Panc1 (cell line): ENCODE results near the gene SELL. TPM values are rescaled to one million over a fixed set of nuclear protein-coding genes. Genes with fewer than 3 reads are reported as not detected.

Experiments
- ATAC-seq: fragments of 200-7000 bp; cut with Tn5 transposase; 2 replicates; pipeline ENCODE4 v1.9.1; 2020; ENCODE audit warnings: mild to moderate bottlenecking, moderate library complexity
- BruUV-seq: library from RNA; stranded (reverse); fragments of 400-500 nt; replicated peaks from 2 replicates; lab custom pipeline; 2021; lab: Mats Ljungman, UMichigan
- CTCF ChIA-PET: fragments of 300-600 bp; sonication (Branson Sonifier 250); formaldehyde crosslinking; loops from one replicate; lab custom pipeline; 2022; ENCODE audit warnings: antibody characterized with exemption; lab: Charles Lee
- POLR2A ChIA-PET: fragments of 300-600 bp; sonication (Branson Sonifier 250); formaldehyde crosslinking; loops from one replicate; lab custom pipeline; 2022; ENCODE audit warnings: antibody characterized with exemption; lab: Charles Lee
- DNase-seq: peaks from one replicate; pipeline ENCODE4 v3.0.0-alpha.2; 2010; ENCODE audit warnings: low read depth, low spot score
- H3K27ac ChIP-seq: 2 replicates; pipeline ENCODE4 v1.5.1; 2011; ENCODE audit warnings: mild to moderate bottlenecking, low read length, inconsistent platforms
- H3K27me3 ChIP-seq: fragments of 200-500 bp; sonication (Bioruptor generic); 2 replicates; pipeline ENCODE4 v1.6.0; 2014; ENCODE audit warnings: low read length, inconsistent platforms; ENCODE audit not compliant: control insufficient read depth, insufficient read depth
- H3K36me3 ChIP-seq: fragments of 200-500 bp; sonication (Bioruptor generic); 2 replicates; pipeline ENCODE4 v1.5.1; 2014; ENCODE audit warnings: inconsistent platforms, mild to moderate bottlenecking, low read length, moderate library complexity; ENCODE audit not compliant: control insufficient read depth, insufficient read depth
- H3K4me1 ChIP-seq: 2 replicates; pipeline ENCODE4 v1.5.1; 2011; ENCODE audit warnings: inconsistent platforms, mild to moderate bottlenecking, low read length, moderate library complexity; ENCODE audit not compliant: control insufficient read depth, insufficient read depth
- H3K4me3 ChIP-seq, 2 experiments: 2 replicates each; pipeline ENCODE4 v1.5.1; 2011 to 2012; ENCODE audit warnings: low read depth in 2 of 2, low read length in 2 of 2, mild to moderate bottlenecking in 2 of 2, inconsistent platforms in 1 of 2, moderate library complexity in 1 of 2
- H3K9me3 ChIP-seq: fragments of 200-500 bp; sonication (Bioruptor generic); 2 replicates; pipeline ENCODE4 v1.5.1; 2014; ENCODE audit warnings: low read depth, mild to moderate bottlenecking, inconsistent platforms, low read length, moderate library complexity; ENCODE audit not compliant: control insufficient read depth, insufficient read depth
- POLR2AphosphoS5 ChIP-seq: IDR thresholded peaks from 2 replicates; pipeline ENCODE4 v1.6.1; 2012; ENCODE audit warnings: mild to moderate bottlenecking, low read depth, low read length, moderate library complexity
- SIN3A ChIP-seq: IDR thresholded peaks from 2 replicates; pipeline ENCODE4 v1.6.1; 2012; ENCODE audit warnings: low read depth, mild to moderate bottlenecking, low read length, moderate library complexity, borderline replicate concordance; ENCODE audit not compliant: insufficient read depth
- TCF7L2 ChIP-seq: IDR thresholded peaks from 2 replicates; pipeline ENCODE4 v1.6.1; 2011; ENCODE audit warnings: mild to moderate bottlenecking, low read depth, low read length, inconsistent platforms
- in situ Hi-C: cut with HindIII; loops from 2 replicates; pipeline ENCODE4 v1.10.0; 2016; ENCODE audit warnings: low sequenced_read_pairs, low pct_unique_long_range_greater_than_20kb
- intact Hi-C: fragments of 100-400 bp; cut with micrococcal nuclease; formaldehyde crosslinking; loops from one replicate; pipeline ENCODE4 v1.10.0; 2022; ENCODE audit not compliant: unreplicated experiment
- total RNA-seq: library from RNA; stranded (reverse); gene quantifications from one replicate; pipeline ENCODE4 v1.2.1, GENCODE V29; 2021; ENCODE audit not compliant: unreplicated experiment
- TF ChIP-seq, protein P1 (sequence below), 2 experiments: IDR thresholded peaks; 2 replicates each; pipeline ENCODE4 v1.6.1; 2011 to 2012; ENCODE audit warnings: low read depth in 2 of 2, control low read depth in 1 of 2, low read length in 1 of 2, mild to moderate bottlenecking in 1 of 2, moderate library complexity in 1 of 2; ENCODE audit not compliant: insufficient read depth in 1 of 2
- TF ChIP-seq, protein P2 (sequence below): fragments of 450-650 bp; IDR thresholded peaks from 2 replicates; pipeline ENCODE4 v1.5.1; 2017; ENCODE audit warnings: mild to moderate bottlenecking

The SELL gene
- total RNA-seq, 1 experiment from 2014 or later: 0.31 TPM

DNA sequence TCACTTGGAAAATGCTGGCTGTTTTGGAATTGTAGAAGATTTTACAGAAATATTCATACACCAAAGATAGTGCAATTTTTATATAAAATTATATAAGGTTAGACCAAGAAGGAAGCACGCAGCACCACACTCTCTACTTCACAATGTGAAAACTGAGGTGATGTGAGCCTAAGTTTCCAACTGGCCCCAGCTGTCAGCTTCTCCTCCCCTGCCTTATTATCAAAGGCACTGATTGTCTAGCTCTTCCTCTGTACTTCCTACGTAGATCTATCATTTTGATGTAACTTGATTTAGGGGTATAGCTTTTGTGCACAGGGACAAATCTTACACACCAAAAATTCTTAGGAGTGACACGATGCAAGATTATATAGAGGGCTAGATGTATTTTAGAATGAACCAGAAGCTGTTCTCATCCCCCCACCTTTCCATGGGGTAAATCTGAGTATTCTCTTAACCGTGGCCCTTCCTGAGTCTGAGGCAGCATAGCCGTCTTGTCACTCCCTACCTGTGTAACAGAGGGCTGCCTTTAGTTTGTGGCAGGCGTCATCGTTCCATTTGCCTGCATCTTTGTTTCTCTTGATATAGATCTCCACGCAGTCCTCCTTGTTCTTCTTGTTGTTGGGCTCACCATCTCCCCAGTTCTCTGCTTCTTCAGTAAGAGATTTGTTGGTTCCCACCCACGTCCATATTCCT lies 3.4 kb downstream of the SELL start:
- BruUV-seq: no TSS peak
- ChIA-PET POLR2A (no interaction called here), CTCF (no interaction called here)
- H3K27me3 ChIP-seq: peaks cover 11% of the 10 kb centered on the region
- intact Hi-C loops: no loop called here
- H3K36me3 ChIP-seq: no peaks in the 10 kb centered on the region
- TF ChIP-seq, protein P1, sequence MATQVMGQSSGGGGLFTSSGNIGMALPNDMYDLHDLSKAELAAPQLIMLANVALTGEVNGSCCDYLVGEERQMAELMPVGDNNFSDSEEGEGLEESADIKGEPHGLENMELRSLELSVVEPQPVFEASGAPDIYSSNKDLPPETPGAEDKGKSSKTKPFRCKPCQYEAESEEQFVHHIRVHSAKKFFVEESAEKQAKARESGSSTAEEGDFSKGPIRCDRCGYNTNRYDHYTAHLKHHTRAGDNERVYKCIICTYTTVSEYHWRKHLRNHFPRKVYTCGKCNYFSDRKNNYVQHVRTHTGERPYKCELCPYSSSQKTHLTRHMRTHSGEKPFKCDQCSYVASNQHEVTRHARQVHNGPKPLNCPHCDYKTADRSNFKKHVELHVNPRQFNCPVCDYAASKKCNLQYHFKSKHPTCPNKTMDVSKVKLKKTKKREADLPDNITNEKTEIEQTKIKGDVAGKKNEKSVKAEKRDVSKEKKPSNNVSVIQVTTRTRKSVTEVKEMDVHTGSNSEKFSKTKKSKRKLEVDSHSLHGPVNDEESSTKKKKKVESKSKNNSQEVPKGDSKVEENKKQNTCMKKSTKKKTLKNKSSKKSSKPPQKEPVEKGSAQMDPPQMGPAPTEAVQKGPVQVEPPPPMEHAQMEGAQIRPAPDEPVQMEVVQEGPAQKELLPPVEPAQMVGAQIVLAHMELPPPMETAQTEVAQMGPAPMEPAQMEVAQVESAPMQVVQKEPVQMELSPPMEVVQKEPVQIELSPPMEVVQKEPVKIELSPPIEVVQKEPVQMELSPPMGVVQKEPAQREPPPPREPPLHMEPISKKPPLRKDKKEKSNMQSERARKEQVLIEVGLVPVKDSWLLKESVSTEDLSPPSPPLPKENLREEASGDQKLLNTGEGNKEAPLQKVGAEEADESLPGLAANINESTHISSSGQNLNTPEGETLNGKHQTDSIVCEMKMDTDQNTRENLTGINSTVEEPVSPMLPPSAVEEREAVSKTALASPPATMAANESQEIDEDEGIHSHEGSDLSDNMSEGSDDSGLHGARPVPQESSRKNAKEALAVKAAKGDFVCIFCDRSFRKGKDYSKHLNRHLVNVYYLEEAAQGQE (IDR thresholded peaks at IDR 0.05; ENCODE audit: insufficient read depth in 1 of 2, low read depth in 2 of 2, low read length in 1 of 2): no peak
- TF ChIP-seq, protein P2, sequence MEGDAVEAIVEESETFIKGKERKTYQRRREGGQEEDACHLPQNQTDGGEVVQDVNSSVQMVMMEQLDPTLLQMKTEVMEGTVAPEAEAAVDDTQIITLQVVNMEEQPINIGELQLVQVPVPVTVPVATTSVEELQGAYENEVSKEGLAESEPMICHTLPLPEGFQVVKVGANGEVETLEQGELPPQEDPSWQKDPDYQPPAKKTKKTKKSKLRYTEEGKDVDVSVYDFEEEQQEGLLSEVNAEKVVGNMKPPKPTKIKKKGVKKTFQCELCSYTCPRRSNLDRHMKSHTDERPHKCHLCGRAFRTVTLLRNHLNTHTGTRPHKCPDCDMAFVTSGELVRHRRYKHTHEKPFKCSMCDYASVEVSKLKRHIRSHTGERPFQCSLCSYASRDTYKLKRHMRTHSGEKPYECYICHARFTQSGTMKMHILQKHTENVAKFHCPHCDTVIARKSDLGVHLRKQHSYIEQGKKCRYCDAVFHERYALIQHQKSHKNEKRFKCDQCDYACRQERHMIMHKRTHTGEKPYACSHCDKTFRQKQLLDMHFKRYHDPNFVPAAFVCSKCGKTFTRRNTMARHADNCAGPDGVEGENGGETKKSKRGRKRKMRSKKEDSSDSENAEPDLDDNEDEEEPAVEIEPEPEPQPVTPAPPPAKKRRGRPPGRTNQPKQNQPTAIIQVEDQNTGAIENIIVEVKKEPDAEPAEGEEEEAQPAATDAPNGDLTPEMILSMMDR: no peak
- TF ChIP-seq TCF7L2 (no peak), SIN3A (no peak), POLR2AphosphoS5 (no peak)
- no peak for ATAC-seq
- H3K9me3 ChIP-seq: no peaks in the 10 kb centered on the region
- no peak overlapping the region for H3K27ac ChIP-seq
- no peak for DNase-seq
- H3K4me3 ChIP-seq: no peak overlapping the region
- in situ Hi-C loops: no loop called here
- no peaks in the 10 kb centered on the region for H3K4me1 ChIP-seq

DNA sequence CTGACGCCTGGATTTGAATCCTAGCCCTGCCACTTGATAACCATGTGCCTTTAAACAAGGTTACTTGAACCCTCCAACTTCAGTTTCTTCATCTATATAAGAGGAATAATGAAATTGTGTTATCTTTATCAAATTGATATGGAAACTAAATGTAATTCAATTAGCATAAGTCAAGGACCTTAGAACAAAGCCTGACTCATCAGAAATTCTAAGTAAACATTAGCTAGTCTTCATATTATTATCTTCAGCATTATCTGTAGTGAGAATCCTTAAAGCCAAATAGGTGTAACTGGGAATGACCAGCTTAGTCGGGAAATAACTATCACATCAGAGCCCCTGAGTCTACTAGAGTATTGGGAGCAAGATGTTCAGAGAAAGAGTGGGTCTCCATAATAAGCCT lies 6.6 kb downstream of the SELL start:
- ChIA-PET POLR2A (no interaction called here), CTCF (no interaction called here)
- TF ChIP-seq SIN3A: no peak
- TF ChIP-seq, protein P2: no peak
- TF ChIP-seq, protein P1 (IDR thresholded peaks at IDR 0.05; ENCODE audit: insufficient read depth in 1 of 2, low read depth in 2 of 2, low read length in 1 of 2): no peak
- no peak for TF ChIP-seq POLR2AphosphoS5
- TF ChIP-seq TCF7L2: no peak
- no TSS peak for BruUV-seq
- H3K36me3 ChIP-seq: no peaks in the 10 kb centered on the region
- no peak for DNase-seq
- no peaks in the 10 kb centered on the region for H3K4me1 ChIP-seq
- in situ Hi-C loops (no loop called here), intact Hi-C loops (no loop called here)
- peaks cover 11% of the 10 kb centered on the region for H3K27me3 ChIP-seq
- H3K27ac ChIP-seq: no peak overlapping the region
- H3K4me3 ChIP-seq: no peak overlapping the region
- ATAC-seq: no peak
- H3K9me3 ChIP-seq: no peaks in the 10 kb centered on the region
